Measurements from ENCODE around the gene LCK. TPM values are rescaled to one million over a fixed set of nuclear protein-coding genes. Genes with fewer than 3 reads are reported as not detected.

The LCK gene
- total and polyA plus RNA-seq, 2 experiments from 2014 or later = not detected

DNA sequence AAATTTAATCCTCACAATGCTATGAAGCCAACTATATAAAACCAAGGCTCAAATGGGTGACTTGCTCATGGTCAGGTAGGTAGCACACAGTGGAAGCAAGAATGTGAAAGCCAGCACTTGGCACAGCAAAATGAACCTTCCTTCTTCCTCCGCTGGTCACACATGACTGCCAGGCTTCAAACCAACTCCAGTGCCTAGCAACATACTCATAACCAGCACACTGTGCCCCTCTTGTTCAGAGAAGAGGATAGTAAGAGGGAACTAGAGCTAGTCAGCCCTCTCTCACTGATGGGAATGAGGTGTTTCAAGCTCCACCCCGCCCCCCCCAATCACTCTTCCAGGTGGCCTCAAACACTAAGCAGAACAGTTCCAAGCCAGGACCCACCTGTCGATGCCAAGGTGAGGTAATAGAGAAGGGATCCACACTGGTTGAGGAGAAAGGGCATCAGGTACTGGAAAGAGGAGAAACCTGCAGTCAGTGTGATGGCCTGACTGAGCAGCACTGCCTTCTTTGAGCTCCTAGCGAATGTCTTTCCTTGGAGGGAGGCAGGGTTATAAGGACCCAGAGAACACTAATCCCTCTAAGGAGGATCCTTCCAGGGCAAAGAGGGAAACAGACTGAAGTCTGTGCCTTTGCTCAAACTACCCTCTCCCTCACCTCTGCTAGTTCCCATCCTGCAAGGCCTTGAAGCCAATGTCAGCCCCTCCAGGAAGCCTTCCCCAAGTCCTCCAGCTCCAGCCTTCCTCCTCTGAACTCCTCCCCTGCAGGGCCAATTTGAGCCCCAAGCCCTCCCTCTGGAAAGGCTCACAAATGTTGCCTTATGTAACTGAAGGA, 30.1 kb upstream of the LCK start:
- DNase-seq = no peak
- peak overlapping the region; percentile 100 for H3K9ac ChIP-seq
- H3K27me3 ChIP-seq (replicated peaks; ENCODE audit: insufficient read depth) = no peaks in the 10 kb centered on the region
- TF ChIP-seq EZH2 (IDR thresholded peaks at IDR 0.05; ENCODE audit: insufficient read depth, poor library complexity, severe bottlenecking) (no peak), EZH2phosphoT487 (IDR thresholded peaks at IDR 0.05; ENCODE audit: insufficient read depth, low read depth) (no peak)
- peaks cover 16% of the 10 kb centered on the region for H3K36me3 ChIP-seq (ENCODE audit: low read depth)
- H3K4me1 ChIP-seq (ENCODE audit: insufficient read depth) = peaks cover 28% of the 10 kb centered on the region
- H2AFZ ChIP-seq = peak overlapping the region; percentile 87
- peak overlapping the region; percentile 86 for H3K27ac ChIP-seq
- H3K79me2 ChIP-seq (ENCODE audit: insufficient read depth) = peaks cover 70% of the 10 kb centered on the region
- in situ Hi-C loops (cut with MboI) = no loop called here
- no peaks in the 10 kb centered on the region for H3F3A ChIP-seq (ENCODE audit: insufficient read depth)
- no peaks in the 10 kb centered on the region for H3K9me3 ChIP-seq (ENCODE audit: low read depth)
- no peaks in the 10 kb centered on the region for H3K9me2 ChIP-seq (ENCODE audit: insufficient read depth)
- 80 to 88% methylated on average over 4 of the region's 4 CpGs for WGBS, 2 experiments (ENCODE audit: low coverage in 1 of 2, low lambda C conversion rate in 2 of 2, missing lambda C conversion rate in 2 of 2)
- peak overlapping the region; percentile 95 for H3K4me2 ChIP-seq (ENCODE audit: unreplicated experiment)
- H4K20me1 ChIP-seq (ENCODE audit: insufficient read depth) = no peaks in the 10 kb centered on the region
- H3K4me3 ChIP-seq = peak overlapping the region; percentile 95

DNA sequence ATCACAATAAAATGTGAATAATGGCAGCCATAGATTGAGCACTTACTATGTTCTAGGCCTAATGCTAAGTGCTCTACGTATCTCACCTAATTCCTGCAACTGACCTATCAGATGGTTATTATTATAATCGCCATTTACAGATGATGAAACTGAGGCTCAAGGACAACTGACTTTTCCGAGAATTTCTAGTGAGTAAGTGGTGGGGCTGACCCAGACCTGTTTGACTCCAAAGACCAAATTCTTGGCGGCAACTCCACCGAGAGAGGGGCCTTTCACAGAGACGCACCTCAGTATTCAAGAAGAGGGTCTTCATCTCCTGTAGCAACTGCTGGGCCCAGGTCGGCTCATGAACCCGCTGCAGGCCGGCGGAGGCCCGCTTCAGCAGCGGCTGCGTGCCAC, 29.5 kb upstream of the LCK start:
- peaks cover 28% of the 10 kb centered on the region for H3K4me1 ChIP-seq (ENCODE audit: insufficient read depth)
- H3K9me2 ChIP-seq (ENCODE audit: insufficient read depth) = no peaks in the 10 kb centered on the region
- peaks cover 76% of the 10 kb centered on the region for H3K79me2 ChIP-seq (ENCODE audit: insufficient read depth)
- peak overlapping the region; percentile 87 for H2AFZ ChIP-seq
- no peaks in the 10 kb centered on the region for H3K9me3 ChIP-seq (ENCODE audit: low read depth)
- H3K27ac ChIP-seq = peak overlapping the region; percentile 86
- H4K20me1 ChIP-seq (ENCODE audit: insufficient read depth) = no peaks in the 10 kb centered on the region
- peak overlapping the region; percentile 100 for H3K9ac ChIP-seq
- in situ Hi-C loops (cut with MboI) = no loop called here
- no peak for TF ChIP-seq EZH2 (IDR thresholded peaks at IDR 0.05; ENCODE audit: insufficient read depth, poor library complexity, severe bottlenecking)
- no peak for TF ChIP-seq EZH2phosphoT487 (IDR thresholded peaks at IDR 0.05; ENCODE audit: insufficient read depth, low read depth)
- WGBS, 2 experiments (ENCODE audit: low coverage in 1 of 2, low lambda C conversion rate in 2 of 2, missing lambda C conversion rate in 2 of 2) = 1 to 6% methylated on average over 13 of the region's 13 CpGs
- peak overlapping the region; percentile 95 for H3K4me3 ChIP-seq
- no peaks in the 10 kb centered on the region for H3F3A ChIP-seq (ENCODE audit: insufficient read depth)
- peak overlapping the region; percentile 95 for H3K4me2 ChIP-seq (ENCODE audit: unreplicated experiment)
- no peak for DNase-seq
- peaks cover 19% of the 10 kb centered on the region for H3K36me3 ChIP-seq (ENCODE audit: low read depth)
- H3K27me3 ChIP-seq (replicated peaks; ENCODE audit: insufficient read depth) = no peaks in the 10 kb centered on the region

- Histone ChIP-seq H3K4me1 (ENCODE audit: insufficient read depth) (peaks cover 28% of the 10 kb centered on the region), H3K27me3 (replicated peaks; ENCODE audit: insufficient read depth) (no peaks in the 10 kb centered on the region), H3K36me3 (ENCODE audit: low read depth) (peaks cover 20% of the 10 kb centered on the region), H3F3A (ENCODE audit: insufficient read depth) (no peaks in the 10 kb centered on the region), H3K9ac (peak within 1 kb of the TSS; percentile 100), H3K4me3 (peak within 1 kb of the TSS; percentile 95), H3K9me3 (ENCODE audit: low read depth) (no peaks in the 10 kb centered on the region), H3K79me2 (ENCODE audit: insufficient read depth) (peaks cover 80% of the 10 kb centered on the region), H3K9me2 (ENCODE audit: insufficient read depth) (no peaks in the 10 kb centered on the region), H3K4me2 (ENCODE audit: unreplicated experiment) (peak within 1 kb of the TSS; percentile 95), H4K20me1 (ENCODE audit: insufficient read depth) (no peaks in the 10 kb centered on the region), H2AFZ (peak within 1 kb of the TSS; percentile 87), H3K27ac (peak within 1 kb of the TSS; percentile 86)
- WGBS, 2 experiments (ENCODE audit: low coverage in 1 of 2, low lambda C conversion rate in 2 of 2, missing lambda C conversion rate in 2 of 2) = 2 to 4% methylated on average over 42 to 46 of the region's 46 CpGs
- TF ChIP-seq EZH2 (IDR thresholded peaks at IDR 0.05; ENCODE audit: insufficient read depth, poor library complexity, severe bottlenecking) = no peak
- no peak for TF ChIP-seq EZH2phosphoT487 (IDR thresholded peaks at IDR 0.05; ENCODE audit: insufficient read depth, low read depth)
- in situ Hi-C loops (cut with MboI) = no loop called here
- peak; percentile 98 for DNase-seq
These were observed 28.9 kb upstream of the LCK start, which contains the start of the genes EIF3I and TMEM234 for GRCh38 chr1:32221980-32222755. Gene EIF3I, plus strand, starts transcription at chr1:32222407. Its CDS starts 35 bp downstream, at chr1:32222442. Gene TMEM234, minus strand, starts transcription at chr1:32222353. Its CDS starts 31 bp downstream, at chr1:32222322.

DNA sequence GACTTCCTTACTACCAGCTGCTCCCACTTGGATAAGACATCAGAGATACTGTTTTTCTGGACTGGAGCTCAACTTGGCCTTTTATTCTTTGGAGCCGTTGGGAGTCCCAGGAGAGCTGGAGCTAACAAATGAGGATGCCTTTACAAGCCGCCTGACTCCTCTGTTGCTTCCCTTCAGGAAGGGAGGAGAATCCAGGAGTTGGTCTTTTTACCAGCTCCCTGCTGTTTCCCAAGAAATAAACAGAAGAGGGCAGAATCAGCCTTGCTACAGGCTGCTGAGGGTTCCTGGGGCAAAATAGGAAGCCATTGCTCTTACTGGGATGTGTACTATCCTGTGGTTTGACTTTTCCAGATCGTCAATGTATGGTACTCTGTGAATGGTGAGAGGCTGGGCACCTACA, 27.4 kb upstream of the LCK start:
- Histone ChIP-seq H3K9me2 (ENCODE audit: insufficient read depth) (no peaks in the 10 kb centered on the region), H3K9me3 (ENCODE audit: low read depth) (no peaks in the 10 kb centered on the region), H3K27ac (peak overlapping the region; percentile 86; the same call in 1 of the 2 replicates), H2AFZ (no peak overlapping the region), H3K36me3 (ENCODE audit: low read depth) (peaks cover 35% of the 10 kb centered on the region), H3K4me3 (peak overlapping the region; percentile 95), H3K4me2 (ENCODE audit: unreplicated experiment) (peak overlapping the region; percentile 95), H3F3A (ENCODE audit: insufficient read depth) (peaks cover 11% of the 10 kb centered on the region; the same call in 1 of the 2 replicates), H3K9ac (peak overlapping the region; percentile 100), H4K20me1 (ENCODE audit: insufficient read depth) (no peaks in the 10 kb centered on the region), H3K79me2 (ENCODE audit: insufficient read depth) (peaks cover 87% of the 10 kb centered on the region), H3K4me1 (ENCODE audit: insufficient read depth) (peaks cover 28% of the 10 kb centered on the region), H3K27me3 (replicated peaks; ENCODE audit: insufficient read depth) (no peaks in the 10 kb centered on the region)
- TF ChIP-seq EZH2phosphoT487 (IDR thresholded peaks at IDR 0.05; ENCODE audit: insufficient read depth, low read depth) (no peak), EZH2 (IDR thresholded peaks at IDR 0.05; ENCODE audit: insufficient read depth, poor library complexity, severe bottlenecking) (no peak)
- WGBS, 2 experiments (ENCODE audit: low coverage in 1 of 2, low lambda C conversion rate in 2 of 2, missing lambda C conversion rate in 2 of 2) = 97 to 100% methylated on average over 3 of the region's 3 CpGs
- peak; percentile 26 for DNase-seq
- in situ Hi-C loops (cut with MboI) = no loop called here
